ENCODE measurements around the gene ADAMTSL1. TPM values are rescaled to one million over a fixed set of nuclear protein-coding genes. Genes with fewer than 3 reads are reported as not detected.

Gene ADAMTSL1
- polyA plus RNA-seq, 1 experiment, result 17.2 TPM

GRCh38 chr9:18768951-18769622 is 295.1 kb downstream of the ADAMTSL1 start:
- no peak for DNase-seq (ENCODE audit: low read depth)
- ChIA-PET CTCF (interaction anchor here (1.2 kb wide), 1 partner anchor 31 kb away, joined by 3 read pairs; no protein-coding TSS in a partner anchor), POLR2A (no interaction called here)
- TF ChIP-seq, protein P1, sequence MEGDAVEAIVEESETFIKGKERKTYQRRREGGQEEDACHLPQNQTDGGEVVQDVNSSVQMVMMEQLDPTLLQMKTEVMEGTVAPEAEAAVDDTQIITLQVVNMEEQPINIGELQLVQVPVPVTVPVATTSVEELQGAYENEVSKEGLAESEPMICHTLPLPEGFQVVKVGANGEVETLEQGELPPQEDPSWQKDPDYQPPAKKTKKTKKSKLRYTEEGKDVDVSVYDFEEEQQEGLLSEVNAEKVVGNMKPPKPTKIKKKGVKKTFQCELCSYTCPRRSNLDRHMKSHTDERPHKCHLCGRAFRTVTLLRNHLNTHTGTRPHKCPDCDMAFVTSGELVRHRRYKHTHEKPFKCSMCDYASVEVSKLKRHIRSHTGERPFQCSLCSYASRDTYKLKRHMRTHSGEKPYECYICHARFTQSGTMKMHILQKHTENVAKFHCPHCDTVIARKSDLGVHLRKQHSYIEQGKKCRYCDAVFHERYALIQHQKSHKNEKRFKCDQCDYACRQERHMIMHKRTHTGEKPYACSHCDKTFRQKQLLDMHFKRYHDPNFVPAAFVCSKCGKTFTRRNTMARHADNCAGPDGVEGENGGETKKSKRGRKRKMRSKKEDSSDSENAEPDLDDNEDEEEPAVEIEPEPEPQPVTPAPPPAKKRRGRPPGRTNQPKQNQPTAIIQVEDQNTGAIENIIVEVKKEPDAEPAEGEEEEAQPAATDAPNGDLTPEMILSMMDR (IDR thresholded peaks at IDR 0.05; ENCODE audit: insufficient read depth, low read depth, low read length), result no peak
- Histone ChIP-seq H3K36me3 (ENCODE audit: control insufficient read depth, insufficient read depth, low read length) (no peaks in the 10 kb centered on the region), H3K27me3 (ENCODE audit: control insufficient read depth, insufficient read depth, low read length) (no peaks in the 10 kb centered on the region), H3K4me3 (ENCODE audit: low read depth, low read length) (no peak overlapping the region)

DNA sequence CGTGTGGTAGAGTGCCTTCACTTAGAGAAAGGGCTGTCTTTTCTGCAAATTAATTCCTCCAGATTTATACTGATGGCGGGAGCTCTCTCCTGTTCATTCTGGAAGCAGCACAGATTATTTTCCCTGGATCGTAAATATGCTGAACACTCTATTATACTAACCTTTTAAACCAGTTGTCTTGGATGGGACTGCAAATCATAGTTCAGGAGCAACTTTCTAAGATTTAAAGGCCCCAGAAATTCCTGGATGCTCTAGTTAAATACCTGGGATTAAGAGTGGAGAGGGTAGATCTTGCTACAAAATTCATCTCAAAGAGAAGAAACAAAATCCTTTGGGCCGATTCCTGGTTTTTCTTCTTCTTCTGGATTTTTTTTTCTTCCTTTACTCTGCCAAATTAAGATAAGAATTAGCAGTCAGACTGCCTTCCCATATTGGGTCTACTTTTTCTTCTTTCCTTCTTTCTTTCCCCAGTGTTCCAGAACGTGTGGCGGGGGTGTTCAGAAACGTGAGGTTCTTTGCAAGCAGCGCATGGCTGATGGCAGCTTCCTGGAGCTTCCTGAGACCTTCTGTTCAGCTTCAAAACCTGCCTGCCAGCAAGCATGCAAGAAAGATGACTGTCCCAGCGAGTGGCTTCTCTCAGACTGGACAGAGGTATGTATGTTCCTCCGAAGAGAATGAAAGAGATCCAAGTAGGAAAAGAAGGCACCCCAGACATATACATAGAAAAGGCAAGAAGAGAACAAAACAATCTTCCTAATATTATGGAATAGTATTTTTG is 296.4 kb downstream of the ADAMTSL1 start:
- H3K36me3 ChIP-seq (ENCODE audit: control insufficient read depth, insufficient read depth, low read length), result no peaks in the 10 kb centered on the region
- no peak overlapping the region for H3K4me3 ChIP-seq (ENCODE audit: low read depth, low read length)
- ChIA-PET CTCF (no interaction called here), POLR2A (no interaction called here)
- DNase-seq (ENCODE audit: low read depth), result no peak
- H3K27me3 ChIP-seq (ENCODE audit: control insufficient read depth, insufficient read depth, low read length), result no peaks in the 10 kb centered on the region
- TF ChIP-seq, protein P1 (IDR thresholded peaks at IDR 0.05; ENCODE audit: insufficient read depth, low read depth, low read length), result no peak

- Histone ChIP-seq H3K36me3 (ENCODE audit: control insufficient read depth, insufficient read depth, low read length) (no peaks in the 10 kb centered on the region), H3K4me3 (ENCODE audit: low read depth, low read length) (no peak overlapping the region), H3K27me3 (ENCODE audit: control insufficient read depth, insufficient read depth, low read length) (no peaks in the 10 kb centered on the region)
- TF ChIP-seq, protein P1 (IDR thresholded peaks at IDR 0.05; ENCODE audit: insufficient read depth, low read depth, low read length), result no peak
- POLR2A ChIA-PET, result no interaction called here
- DNase-seq (ENCODE audit: low read depth), result no peak
- CTCF ChIA-PET, result interaction anchor here (0.5 kb wide), 1 partner anchor 13 kb away, joined by 3 read pairs; no protein-coding TSS in a partner anchor
Observed at GRCh38 chr9:18771011-18771410, 297.1 kb downstream of the ADAMTSL1 start.

DNA sequence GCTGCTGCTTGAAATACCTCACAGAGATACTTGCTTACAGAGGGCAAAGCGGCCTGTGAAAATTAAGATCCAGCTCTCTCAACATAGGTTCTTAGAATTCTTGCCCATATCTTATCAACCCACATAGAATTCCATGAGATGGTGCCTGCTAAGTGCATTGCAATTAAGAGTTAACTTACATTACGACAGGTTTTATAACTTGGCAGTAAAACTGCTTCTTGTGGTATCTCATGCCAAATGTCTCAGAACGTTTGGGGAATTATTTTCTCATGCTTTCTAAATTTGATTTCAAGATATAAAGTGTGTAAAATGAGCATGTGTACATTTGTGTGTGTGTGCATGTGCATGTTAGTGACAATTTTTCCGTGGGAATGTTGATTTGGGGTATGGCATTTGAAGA is 297.8 kb downstream of the ADAMTSL1 start:
- ChIA-PET CTCF (interaction anchor here (0.5 kb wide), 1 partner anchor 12 kb away, joined by 3 read pairs; no protein-coding TSS in a partner anchor), POLR2A (no interaction called here)
- Histone ChIP-seq H3K4me3 (ENCODE audit: low read depth, low read length) (no peak overlapping the region), H3K27me3 (ENCODE audit: control insufficient read depth, insufficient read depth, low read length) (no peaks in the 10 kb centered on the region), H3K36me3 (ENCODE audit: control insufficient read depth, insufficient read depth, low read length) (no peaks in the 10 kb centered on the region)
- TF ChIP-seq, protein P1 (IDR thresholded peaks at IDR 0.05; ENCODE audit: insufficient read depth, low read depth, low read length), result no peak
- DNase-seq (ENCODE audit: low read depth), result no peak

GRCh38 chr9:18775241-18775640 is 301.3 kb downstream of the ADAMTSL1 start:
- Histone ChIP-seq H3K36me3 (ENCODE audit: control insufficient read depth, insufficient read depth, low read length) (no peaks in the 10 kb centered on the region), H3K27me3 (ENCODE audit: control insufficient read depth, insufficient read depth, low read length) (no peaks in the 10 kb centered on the region), H3K4me3 (ENCODE audit: low read depth, low read length) (no peak overlapping the region)
- CTCF ChIA-PET, result no interaction called here
- DNase-seq (ENCODE audit: low read depth), result no peak
- TF ChIP-seq, protein P1 (IDR thresholded peaks at IDR 0.05; ENCODE audit: insufficient read depth, low read depth, low read length), result no peak
- POLR2A ChIA-PET, result no interaction called here
